ENCODE measurements around the gene AQP10.

DNA sequence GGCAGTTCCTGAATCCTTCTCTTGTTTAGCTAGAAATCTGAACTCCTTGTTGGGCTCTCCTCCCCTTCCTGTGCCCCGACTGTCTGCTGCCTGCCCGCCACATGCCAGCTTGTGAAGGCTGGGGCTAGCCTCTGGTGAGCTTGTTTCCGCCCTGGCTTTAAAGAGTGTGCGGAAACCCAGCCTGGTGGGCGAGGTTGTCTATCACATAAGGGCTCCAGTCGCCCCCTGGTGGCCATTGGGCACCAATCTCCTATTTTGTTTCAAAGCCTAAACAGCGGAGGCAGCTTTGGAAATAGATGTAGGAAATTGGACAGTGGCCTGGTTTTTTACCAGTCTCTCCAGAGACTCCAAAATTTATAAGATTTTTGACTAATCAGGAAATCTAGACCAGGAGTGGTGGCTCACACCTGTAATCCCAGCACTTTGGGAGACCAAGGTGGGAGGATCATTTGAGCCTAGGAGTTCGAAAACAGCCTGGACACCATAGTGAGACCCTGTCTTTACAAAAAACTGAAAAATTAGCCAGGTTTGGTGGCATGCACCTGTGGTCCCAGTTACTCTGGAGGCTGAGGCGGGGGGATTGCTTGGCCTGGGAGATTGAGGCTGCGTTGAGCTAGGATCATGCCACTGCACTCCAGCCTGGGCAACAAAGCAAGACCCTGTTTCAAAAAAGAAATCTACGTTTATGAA lies 14.3 kb downstream of the AQP10 start:
- TF ChIP-seq, protein P1, sequence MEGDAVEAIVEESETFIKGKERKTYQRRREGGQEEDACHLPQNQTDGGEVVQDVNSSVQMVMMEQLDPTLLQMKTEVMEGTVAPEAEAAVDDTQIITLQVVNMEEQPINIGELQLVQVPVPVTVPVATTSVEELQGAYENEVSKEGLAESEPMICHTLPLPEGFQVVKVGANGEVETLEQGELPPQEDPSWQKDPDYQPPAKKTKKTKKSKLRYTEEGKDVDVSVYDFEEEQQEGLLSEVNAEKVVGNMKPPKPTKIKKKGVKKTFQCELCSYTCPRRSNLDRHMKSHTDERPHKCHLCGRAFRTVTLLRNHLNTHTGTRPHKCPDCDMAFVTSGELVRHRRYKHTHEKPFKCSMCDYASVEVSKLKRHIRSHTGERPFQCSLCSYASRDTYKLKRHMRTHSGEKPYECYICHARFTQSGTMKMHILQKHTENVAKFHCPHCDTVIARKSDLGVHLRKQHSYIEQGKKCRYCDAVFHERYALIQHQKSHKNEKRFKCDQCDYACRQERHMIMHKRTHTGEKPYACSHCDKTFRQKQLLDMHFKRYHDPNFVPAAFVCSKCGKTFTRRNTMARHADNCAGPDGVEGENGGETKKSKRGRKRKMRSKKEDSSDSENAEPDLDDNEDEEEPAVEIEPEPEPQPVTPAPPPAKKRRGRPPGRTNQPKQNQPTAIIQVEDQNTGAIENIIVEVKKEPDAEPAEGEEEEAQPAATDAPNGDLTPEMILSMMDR (conservative IDR thresholded peaks at IDR 0.05): peak; percentile 90
- TF ChIP-seq EZH2 (IDR thresholded peaks at IDR 0.05; ENCODE audit: low read depth): no peak

Data from PC-9 (cell line).